ENCODE results near the gene MRPS15.

GRCh38 chr1:36415661-36416326 is 48.4 kb downstream of the MRPS15 start:
- no peak for TF ChIP-seq EP300 (IDR thresholded peaks at IDR 0.05)
- no peak for TF ChIP-seq POLR2A (IDR thresholded peaks at IDR 0.05)
- no peak for TF ChIP-seq CTCF (IDR thresholded peaks at IDR 0.05)
- no peak for TF ChIP-seq POLR2AphosphoS5 (IDR thresholded peaks at IDR 0.05)
